HepG2 (cell line): ENCODE measurements around the gene SYTL2. TPM values are rescaled to one million over a fixed set of nuclear protein-coding genes. Genes with fewer than 3 reads are reported as not detected.
"Not testable (repeated sequence)": the region's sequence is repeated elsewhere in the genome, so short reads cannot be mapped to it uniquely, and the experiment has no call there.

Source experiments
- ATAC-seq: fragments of 200-7000 bp; cut with Tn5 transposase; 3 replicates; pipeline ENCODE4 v1.9.1; 2020; ENCODE audit warnings: mild to moderate bottlenecking, moderate library complexity
- BruUV-seq: library from RNA; stranded (reverse); fragments of 400-500 nt; replicated peaks from 2 replicates; lab custom pipeline; 2021; lab: Mats Ljungman, UMichigan
- CTCF ChIA-PET: fragments of 300-600 bp; formaldehyde crosslinking; extraction: SDS; loops from one replicate; lab custom pipeline; 2021; ENCODE audit warnings: low total read pairs, inconsistent platforms, low intra/inter-chr PET ratio; lab: Yijun Ruan, JAX
- POLR2A ChIA-PET: fragments of 350-600 bp; sonication (Branson Sonifier 250); formaldehyde crosslinking; loops from one replicate; lab custom pipeline; 2020; ENCODE audit warnings: antibody characterized with exemption, inconsistent platforms; lab: Yijun Ruan, JAX
- DNase-seq: peaks from one replicate; pipeline ENCODE4 v3.0.0-alpha.2; 2015; ENCODE audit warnings: low spot score
- FAIRE-seq: peaks from 3 replicates; lab custom pipeline; 2011; peaks lifted over from hg19 to GRCh38; lab: Jason Lieb, UNC
- H2AFZ ChIP-seq: one replicate; pipeline ENCODE4 v1.6.1; 2011; ENCODE audit warnings: low read length, inconsistent platforms
- H3K27ac ChIP-seq: fragments of 300-600 bp; 3 replicates; pipeline ENCODE4 v1.8.0; 2011; ENCODE audit warnings: mixed run types, mild to moderate bottlenecking, mixed read lengths, low read length, inconsistent platforms; ENCODE audit not compliant: insufficient read depth; ENCODE audit errors: extremely low read length
- H3K27me3 ChIP-seq, 2 experiments: fragments of 200-600 bp in 1 of 2; 2 replicates in 1 of 2; 3 replicates in 1 of 2; pipeline versions ENCODE4 v1.6.0 to v1.8.0; 2011; ENCODE audit warnings: low read length in 2 of 2, mild to moderate bottlenecking in 2 of 2, moderate library complexity in 2 of 2, inconsistent platforms in 1 of 2; ENCODE audit not compliant: insufficient read depth in 2 of 2, control insufficient read depth in 1 of 2
- H3K36me3 ChIP-seq, 2 experiments: fragments of 200-600 bp in 1 of 2; replicated peaks in 1 of 2; 2 replicates in 1 of 2; 3 replicates in 1 of 2; pipeline versions ENCODE4 v1.5.1 to v1.8.0; 2011; ENCODE audit warnings: low read length in 2 of 2, inconsistent platforms in 1 of 2; ENCODE audit not compliant: insufficient read depth in 2 of 2, control insufficient read depth in 1 of 2
- H3K4me1 ChIP-seq: 2 replicates; pipeline ENCODE4 v1.5.1; 2012; ENCODE audit warnings: low read length, inconsistent platforms; ENCODE audit not compliant: insufficient read depth
- H3K4me2 ChIP-seq: 2 replicates; pipeline ENCODE4 v1.6.0; 2011; ENCODE audit warnings: low read depth, low read length, inconsistent platforms
- H3K4me3 ChIP-seq, 3 experiments: fragments of 200-600 bp in 1 of 3; sonication (generic), shearing (Covaris generic) in 1 of 3; replicated peaks in 1 of 3; 2 replicates each; pipeline ENCODE4 v1.5.1; 2011 to 2016; ENCODE audit warnings: low read length in 3 of 3, inconsistent platforms in 2 of 3, low read depth in 2 of 3, mild to moderate bottlenecking in 2 of 3, control low read depth in 1 of 3, mixed read lengths in 1 of 3; ENCODE audit not compliant: insufficient read depth in 1 of 3
- H3K79me2 ChIP-seq: one replicate; pipeline ENCODE4 v1.6.1; 2011; ENCODE audit warnings: low read length, inconsistent platforms; ENCODE audit not compliant: insufficient read depth
- H3K9ac ChIP-seq: 2 replicates; pipeline ENCODE4 v1.6.0; 2011; ENCODE audit warnings: mild to moderate bottlenecking, low read depth, low read length, inconsistent platforms; ENCODE audit not compliant: insufficient read depth
- H3K9me3 ChIP-seq: 2 replicates; pipeline ENCODE4 v1.5.1; 2012; ENCODE audit warnings: mild to moderate bottlenecking, low read length
- H4K20me1 ChIP-seq: 2 replicates; pipeline ENCODE4 v1.6.0; 2011; ENCODE audit warnings: inconsistent platforms, mild to moderate bottlenecking, low read length, moderate library complexity; ENCODE audit not compliant: insufficient read depth
- SMAD1 ChIP-seq: sonication (generic); formaldehyde crosslinking; IDR thresholded peaks from 2 replicates; pipeline ENCODE4 v1.4.0; 2020; ENCODE audit warnings: missing genetic modification reagents, low read depth, mild to moderate bottlenecking, borderline replicate concordance
- ZBTB2 ChIP-seq: sonication (generic); formaldehyde crosslinking; IDR thresholded peaks from 2 replicates; pipeline ENCODE4 v1.8.0; 2022; ENCODE audit warnings: low read depth, missing genetic modification reagents
- ZNF761 ChIP-seq: sonication (generic); formaldehyde crosslinking; conservative IDR thresholded peaks from 2 replicates; pipeline ENCODE4 v1.4.0; 2020; ENCODE audit warnings: mild to moderate bottlenecking, missing genetic modification reagents
- WGBS: methylation state at CpG from one replicate; pipeline ENCODE4 v1.1.6; 2017; ENCODE audit warnings: low lambda C conversion rate; 5-methylcytosine and 5-hydroxymethylcytosine counted together
- in situ Hi-C: cut with HindIII; loops from 2 replicates; pipeline ENCODE4 v1.10.0; 2017; ENCODE audit warnings: low pct_unique_long_range_greater_than_20kb; ENCODE audit not compliant: extremely low pct_ligation_motif_present
- intact Hi-C: fragments of 100-400 bp; cut with micrococcal nuclease; formaldehyde crosslinking; loops from one replicate; pipeline ENCODE4 v1.10.0; 2022; ENCODE audit not compliant: unreplicated experiment
- polyA plus RNA-seq, 8 experiments: library from polyadenylated mRNA; depleted of rRNA in 3 of 8; stranded (reverse) in 7 of 8; unstranded in 1 of 8; fragments of >200 nt; fragmentation: Illumina TruSeq in 4 of 8; extraction: Trizol in 4 of 8; gene quantifications; 2 replicates each; pipeline versions ENCODE4 v1.2.1 to v1.2.3, GENCODE V29; 2011 to 2016; ENCODE audit warnings: low read depth in 4 of 8, missing spikeins in 1 of 8, mixed read lengths in 1 of 8; ENCODE audit not compliant: insufficient read depth in 1 of 8
- total RNA-seq, 5 experiments: library from RNA; depleted of rRNA; stranded (reverse); fragments of >200 nt; fragmentation: Illumina TruSeq; extraction: Trizol; gene quantifications; 2 replicates each; pipeline ENCODE4 v1.2.3, GENCODE V29; 2016; ENCODE audit warnings: low read depth in 1 of 5
- TF ChIP-seq, protein P1 (sequence below): IDR thresholded peaks from 2 replicates; pipeline ENCODE4 v1.4.0; 2020; ENCODE audit warnings: mild to moderate bottlenecking, missing genetic modification reagents

The SYTL2 gene
- total and polyA plus RNA-seq, 2 of the 13 experiments (the other 11 are each of a cell fraction or from before 2014, with no cell fraction given) = 0.77 to 0.90 TPM

GRCh38 chr11:85656777-85657176, 154.2 kb downstream of the SYTL2 start (continued):
- TF ChIP-seq ZBTB2 (CRISPR knock-in tag) (no peak), ZNF761 (no peak), SMAD1 (CRISPR knock-in tag) (no peak)
- TF ChIP-seq, protein P1, sequence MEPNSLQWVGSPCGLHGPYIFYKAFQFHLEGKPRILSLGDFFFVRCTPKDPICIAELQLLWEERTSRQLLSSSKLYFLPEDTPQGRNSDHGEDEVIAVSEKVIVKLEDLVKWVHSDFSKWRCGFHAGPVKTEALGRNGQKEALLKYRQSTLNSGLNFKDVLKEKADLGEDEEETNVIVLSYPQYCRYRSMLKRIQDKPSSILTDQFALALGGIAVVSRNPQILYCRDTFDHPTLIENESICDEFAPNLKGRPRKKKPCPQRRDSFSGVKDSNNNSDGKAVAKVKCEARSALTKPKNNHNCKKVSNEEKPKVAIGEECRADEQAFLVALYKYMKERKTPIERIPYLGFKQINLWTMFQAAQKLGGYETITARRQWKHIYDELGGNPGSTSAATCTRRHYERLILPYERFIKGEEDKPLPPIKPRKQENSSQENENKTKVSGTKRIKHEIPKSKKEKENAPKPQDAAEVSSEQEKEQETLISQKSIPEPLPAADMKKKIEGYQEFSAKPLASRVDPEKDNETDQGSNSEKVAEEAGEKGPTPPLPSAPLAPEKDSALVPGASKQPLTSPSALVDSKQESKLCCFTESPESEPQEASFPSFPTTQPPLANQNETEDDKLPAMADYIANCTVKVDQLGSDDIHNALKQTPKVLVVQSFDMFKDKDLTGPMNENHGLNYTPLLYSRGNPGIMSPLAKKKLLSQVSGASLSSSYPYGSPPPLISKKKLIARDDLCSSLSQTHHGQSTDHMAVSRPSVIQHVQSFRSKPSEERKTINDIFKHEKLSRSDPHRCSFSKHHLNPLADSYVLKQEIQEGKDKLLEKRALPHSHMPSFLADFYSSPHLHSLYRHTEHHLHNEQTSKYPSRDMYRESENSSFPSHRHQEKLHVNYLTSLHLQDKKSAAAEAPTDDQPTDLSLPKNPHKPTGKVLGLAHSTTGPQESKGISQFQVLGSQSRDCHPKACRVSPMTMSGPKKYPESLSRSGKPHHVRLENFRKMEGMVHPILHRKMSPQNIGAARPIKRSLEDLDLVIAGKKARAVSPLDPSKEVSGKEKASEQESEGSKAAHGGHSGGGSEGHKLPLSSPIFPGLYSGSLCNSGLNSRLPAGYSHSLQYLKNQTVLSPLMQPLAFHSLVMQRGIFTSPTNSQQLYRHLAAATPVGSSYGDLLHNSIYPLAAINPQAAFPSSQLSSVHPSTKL (CRISPR knock-in tag) = no peak

GRCh38 chr11:85654343-85654742, 156.6 kb downstream of the SYTL2 start:
- in situ Hi-C loops, BruUV-seq, H3K4me2 ChIP-seq, DNase-seq, ATAC-seq, H3K9ac ChIP-seq, H3K27me3 ChIP-seq, H3K27ac ChIP-seq, H3K9me3 ChIP-seq, H4K20me1 ChIP-seq, H2AFZ ChIP-seq, intact Hi-C loops, H3K4me3 ChIP-seq, FAIRE-seq, CTCF ChIA-PET: not testable (repeated sequence)
- peaks cover 0 to 20% of the 10 kb centered on the region in 2 experiments; a peak in 2 of 5 replicates for H3K36me3 ChIP-seq
- WGBS = 96% methylated on average over 4 of the region's 4 CpGs
- POLR2A ChIA-PET = interaction anchor here (1.0 to 1.5 kb wide), 2 partner anchors 9 to 11 kb away, joined by 4 to 7 read pairs; partner anchors contain the start of gene CREBZF
- peaks cover 21% of the 10 kb centered on the region for H3K4me1 ChIP-seq
- H3K79me2 ChIP-seq = peaks cover 21% of the 10 kb centered on the region
